ENCODE data around the gene PITHD1.
A peak's percentile ranks its signal among the peaks of the same experiment; 100 is the strongest.
"Not testable (repeated sequence)": the region's sequence is repeated elsewhere in the genome, so short reads cannot be mapped to it uniquely, and the experiment has no call there.

Gene PITHD1

GRCh38 chr1:23777979-23778814 is at the start of gene PITHD1:
Gene PITHD1, plus strand, starts transcription at chr1:23778418. Its CDS starts 98 bp downstream, at chr1:23778516.
- DNase-seq (ENCODE audit: low read depth in 3 of 3), result peak; percentile 63 to 77 (median 63)

- no peak for DNase-seq (ENCODE audit: low read depth in 3 of 3)
Observed at GRCh38 chr1:23732363-23733224, 45.6 kb upstream of the PITHD1 start.

- DNase-seq (ENCODE audit: low read depth in 3 of 3), result not testable (repeated sequence)
Observed at GRCh38 chr1:23733281-23733680, 44.9 kb upstream of the PITHD1 start.

- DNase-seq (ENCODE audit: low read depth in 3 of 3), result no peak
Observed at GRCh38 chr1:23736437-23737134, 41.6 kb upstream of the PITHD1 start.

GRCh38 chr1:23741609-23742008 is 36.6 kb upstream of the PITHD1 start:
- no peak for DNase-seq (ENCODE audit: low read depth in 3 of 3)

GRCh38 chr1:23742670-23743286 is 35.4 kb upstream of the PITHD1 start:
- DNase-seq (ENCODE audit: low read depth in 3 of 3), result peak in 1 of 3 donors; percentile 9

- peak; percentile 50 to 74 (median 62) for DNase-seq (ENCODE audit: low read depth in 3 of 3)
Observed at GRCh38 chr1:23743287-23744152, 34.7 kb upstream of the PITHD1 start, which contains the start of gene ELOA. Gene ELOA, plus strand, starts transcription at chr1:23743471. Its CDS starts 33 bp downstream, at chr1:23743504.

GRCh38 chr1:23745515-23745914 is 32.7 kb upstream of the PITHD1 start:
- no peak for DNase-seq (ENCODE audit: low read depth in 3 of 3)

GRCh38 chr1:23748016-23748415 is 30.2 kb upstream of the PITHD1 start:
- no peak for DNase-seq (ENCODE audit: low read depth in 3 of 3)

GRCh38 chr1:23751050-23751814 is 27.0 kb upstream of the PITHD1 start:
- peak in 1 of 3 donors; percentile 25 for DNase-seq (ENCODE audit: low read depth in 3 of 3)

GRCh38 chr1:23751815-23752200 is 26.4 kb upstream of the PITHD1 start:
- no peak for DNase-seq (ENCODE audit: low read depth in 3 of 3)

- no peak for DNase-seq (ENCODE audit: low read depth in 3 of 3)
Observed at GRCh38 chr1:23752909-23753308, 25.3 kb upstream of the PITHD1 start.

- DNase-seq (ENCODE audit: low read depth in 3 of 3), result no peak
Observed at GRCh38 chr1:23756676-23757075, 21.5 kb upstream of the PITHD1 start.

GRCh38 chr1:23757812-23758211 is 20.4 kb upstream of the PITHD1 start:
- no peak for DNase-seq (ENCODE audit: low read depth in 3 of 3)

- DNase-seq (ENCODE audit: low read depth in 3 of 3), result no peak
Observed at GRCh38 chr1:23759277-23759676, 18.9 kb upstream of the PITHD1 start.

GRCh38 chr1:23763041-23763577 is 15.1 kb upstream of the PITHD1 start:
- DNase-seq (ENCODE audit: low read depth in 3 of 3), result no peak

GRCh38 chr1:23768733-23769132 is 9.5 kb upstream of the PITHD1 start:
- DNase-seq (ENCODE audit: low read depth in 3 of 3), result no peak

- peak; percentile 72 to 84 (median 79) for DNase-seq (ENCODE audit: low read depth in 3 of 3)
Observed at GRCh38 chr1:23772049-23772853, 6.0 kb upstream of the PITHD1 start.

- DNase-seq (ENCODE audit: low read depth in 3 of 3), result no peak
Observed at GRCh38 chr1:23772854-23773242, 5.4 kb upstream of the PITHD1 start.

Data from stimulated activated CD4-positive, alpha-beta T cell treated with anti-CD3 and anti-CD28 coated beads, TNF-alpha, amount 100 ng/mL, for 48 hours (primary cell).